ENCODE measurements around the gene NAP1L5. TPM values are rescaled to one million over a fixed set of nuclear protein-coding genes. Genes with fewer than 3 reads are reported as not detected.
A peak's percentile ranks its signal among the peaks of the same experiment; 100 is the strongest.

The NAP1L5 gene, protein sequence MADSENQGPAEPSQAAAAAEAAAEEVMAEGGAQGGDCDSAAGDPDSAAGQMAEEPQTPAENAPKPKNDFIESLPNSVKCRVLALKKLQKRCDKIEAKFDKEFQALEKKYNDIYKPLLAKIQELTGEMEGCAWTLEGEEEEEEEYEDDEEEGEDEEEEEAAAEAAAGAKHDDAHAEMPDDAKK
- 1.8 TPM for total RNA-seq (2021; ENCODE audit: unreplicated experiment)
- polyA plus RNA-seq (2012) = 0.69 and 1.0 TPM in 2 replicates
- Bru-seq, nascent RNA = percentile 46 among the genes with signal in this experiment
- BruChase-seq, experiment 1, labeled RNA remaining after a 6-hour chase = percentile 75 among the genes with signal in this experiment
- percentile 73 among the genes with signal in this experiment for BruChase-seq, experiment 2, labeled RNA remaining after a 2-hour chase
- long read RNA-seq, partial matches to known transcripts = 0 of 1 reads
- long read RNA-seq, other reads (novel, unspliced or antisense) = 0 of 1 reads

DNA sequence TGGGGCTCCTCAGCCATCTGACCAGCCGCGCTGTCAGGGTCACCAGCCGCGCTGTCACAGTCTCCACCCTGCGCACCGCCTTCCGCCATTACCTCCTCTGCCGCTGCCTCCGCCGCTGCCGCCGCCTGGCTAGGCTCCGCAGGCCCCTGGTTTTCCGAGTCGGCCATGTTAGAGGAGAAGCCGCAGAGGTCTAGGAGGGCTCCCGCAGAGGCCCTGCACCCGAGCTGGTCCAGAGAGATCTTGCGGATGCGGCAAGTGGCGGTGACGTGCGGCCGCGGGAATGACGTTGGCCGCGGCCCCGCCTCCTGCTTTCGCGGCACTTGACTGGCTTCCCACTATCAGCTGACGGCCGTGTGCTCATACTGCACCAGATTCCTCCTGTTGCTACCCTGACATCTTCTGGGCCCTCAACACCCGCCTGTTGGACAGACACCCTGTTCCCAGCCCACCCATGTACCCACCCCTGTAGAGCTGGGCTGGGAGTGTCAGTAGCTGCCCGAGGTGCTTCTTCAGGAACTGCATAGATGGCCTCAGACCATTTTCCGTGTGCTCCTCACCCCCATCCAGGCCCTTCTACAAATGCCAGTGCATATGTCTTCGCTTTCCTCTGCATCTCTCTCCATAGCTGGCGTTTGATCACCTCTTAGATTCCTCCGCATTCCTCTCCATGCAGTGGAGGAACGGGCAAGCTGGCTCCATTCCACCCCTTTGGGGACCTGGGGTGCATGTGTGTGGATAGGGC is at the start of gene NAP1L5:
NAP1L5 (minus strand) TSS at position 242 of the 742 bp plus-strand sequence; CDS start at position 167, 75 bp downstream.
- H3K27me3 ChIP-seq (ENCODE audit: insufficient read depth, low read length) = no peaks in the 10 kb centered on the region
- H3K27ac ChIP-seq (ENCODE audit: low read depth, low read length) = no peak within 1 kb of the TSS
- no peaks in the 10 kb centered on the region for H4K20me1 ChIP-seq (ENCODE audit: insufficient read depth)
- peak within 1 kb of the TSS; percentile 85 for H3K4me2 ChIP-seq (ENCODE audit: low read length)
- H3K4me1 ChIP-seq (ENCODE audit: control insufficient read depth in 1 of 2, insufficient read depth in 2 of 2, low read length in 2 of 2) = peaks cover 0 to 5% of the 10 kb centered on the region in 2 experiments; a peak in 1 of 4 replicates
- peak within 1 kb of the TSS; percentile 30 for H2AFZ ChIP-seq (ENCODE audit: low read depth, low read length, poor library complexity, severe bottlenecking)
- H3K9me3 ChIP-seq (ENCODE audit: control insufficient read depth in 1 of 2, insufficient read depth in 1 of 2, low read depth in 1 of 2, low read length in 2 of 2) = no peaks in the 10 kb centered on the region
- H3K4me3 ChIP-seq (replicated peaks in 1 of 2; ENCODE audit: low read depth in 1 of 2, low read length in 2 of 2) = peak within 1 kb of the TSS; percentile 59 to 64
- peak within 1 kb of the TSS; percentile 32 for H3K9ac ChIP-seq (ENCODE audit: low read length)
- TF ChIP-seq ZNF274 (IDR thresholded peaks at IDR 0.05; ENCODE audit: low read depth, low read length) (no peak), POLR2AphosphoS5 (IDR thresholded peaks at IDR 0.05; ENCODE audit: low read depth, low read length) (no peak), SP1 (IDR thresholded peaks at IDR 0.05; ENCODE audit: low read depth) (no peak), RAD21 (IDR thresholded peaks at IDR 0.05; ENCODE audit: low read depth) (no peak), YY1 (IDR thresholded peaks at IDR 0.05; ENCODE audit: extremely low read depth, insufficient replicate concordance, low read depth, low read length) (no peak), EZH2 (IDR thresholded peaks at IDR 0.05) (no peak), SRF (IDR thresholded peaks at IDR 0.05; ENCODE audit: low read depth) (no peak), POLR2A (IDR thresholded peaks at IDR 0.05; ENCODE audit: borderline replicate concordance, extremely low read depth, insufficient read depth, insufficient read length) (no peak), EGR1 (IDR thresholded peaks at IDR 0.05; ENCODE audit: low read depth) (no peak), SIN3A (IDR thresholded peaks at IDR 0.05; ENCODE audit: low read depth) (no peak), FOSL1 (IDR thresholded peaks at IDR 0.05; ENCODE audit: low read depth) (no peak), EZH2phosphoT487 (IDR thresholded peaks at IDR 0.05; ENCODE audit: borderline replicate concordance) (no peak), CEBPB (IDR thresholded peaks at IDR 0.05; ENCODE audit: low read depth) (no peak), JUND (IDR thresholded peaks at IDR 0.05) (no peak), ELF1 (IDR thresholded peaks at IDR 0.05; ENCODE audit: borderline replicate concordance, low read depth) (no peak)
- TF ChIP-seq, protein P1, sequence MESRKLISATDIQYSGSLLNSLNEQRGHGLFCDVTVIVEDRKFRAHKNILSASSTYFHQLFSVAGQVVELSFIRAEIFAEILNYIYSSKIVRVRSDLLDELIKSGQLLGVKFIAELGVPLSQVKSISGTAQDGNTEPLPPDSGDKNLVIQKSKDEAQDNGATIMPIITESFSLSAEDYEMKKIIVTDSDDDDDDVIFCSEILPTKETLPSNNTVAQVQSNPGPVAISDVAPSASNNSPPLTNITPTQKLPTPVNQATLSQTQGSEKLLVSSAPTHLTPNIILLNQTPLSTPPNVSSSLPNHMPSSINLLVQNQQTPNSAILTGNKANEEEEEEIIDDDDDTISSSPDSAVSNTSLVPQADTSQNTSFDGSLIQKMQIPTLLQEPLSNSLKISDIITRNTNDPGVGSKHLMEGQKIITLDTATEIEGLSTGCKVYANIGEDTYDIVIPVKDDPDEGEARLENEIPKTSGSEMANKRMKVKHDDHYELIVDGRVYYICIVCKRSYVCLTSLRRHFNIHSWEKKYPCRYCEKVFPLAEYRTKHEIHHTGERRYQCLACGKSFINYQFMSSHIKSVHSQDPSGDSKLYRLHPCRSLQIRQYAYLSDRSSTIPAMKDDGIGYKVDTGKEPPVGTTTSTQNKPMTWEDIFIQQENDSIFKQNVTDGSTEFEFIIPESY (IDR thresholded peaks at IDR 0.05; ENCODE audit: extremely low read depth, insufficient replicate concordance, low read length) = no peak
- TF ChIP-seq, protein P2, sequence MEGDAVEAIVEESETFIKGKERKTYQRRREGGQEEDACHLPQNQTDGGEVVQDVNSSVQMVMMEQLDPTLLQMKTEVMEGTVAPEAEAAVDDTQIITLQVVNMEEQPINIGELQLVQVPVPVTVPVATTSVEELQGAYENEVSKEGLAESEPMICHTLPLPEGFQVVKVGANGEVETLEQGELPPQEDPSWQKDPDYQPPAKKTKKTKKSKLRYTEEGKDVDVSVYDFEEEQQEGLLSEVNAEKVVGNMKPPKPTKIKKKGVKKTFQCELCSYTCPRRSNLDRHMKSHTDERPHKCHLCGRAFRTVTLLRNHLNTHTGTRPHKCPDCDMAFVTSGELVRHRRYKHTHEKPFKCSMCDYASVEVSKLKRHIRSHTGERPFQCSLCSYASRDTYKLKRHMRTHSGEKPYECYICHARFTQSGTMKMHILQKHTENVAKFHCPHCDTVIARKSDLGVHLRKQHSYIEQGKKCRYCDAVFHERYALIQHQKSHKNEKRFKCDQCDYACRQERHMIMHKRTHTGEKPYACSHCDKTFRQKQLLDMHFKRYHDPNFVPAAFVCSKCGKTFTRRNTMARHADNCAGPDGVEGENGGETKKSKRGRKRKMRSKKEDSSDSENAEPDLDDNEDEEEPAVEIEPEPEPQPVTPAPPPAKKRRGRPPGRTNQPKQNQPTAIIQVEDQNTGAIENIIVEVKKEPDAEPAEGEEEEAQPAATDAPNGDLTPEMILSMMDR (IDR thresholded peaks at IDR 0.05 in 2 of 3, conservative IDR thresholded peaks at IDR 0.05 in 1 of 3; ENCODE audit: borderline replicate concordance in 1 of 3, insufficient read depth in 1 of 3, low read depth in 2 of 3, low read length in 2 of 3) = no peak
- TF ChIP-seq, protein P3, sequence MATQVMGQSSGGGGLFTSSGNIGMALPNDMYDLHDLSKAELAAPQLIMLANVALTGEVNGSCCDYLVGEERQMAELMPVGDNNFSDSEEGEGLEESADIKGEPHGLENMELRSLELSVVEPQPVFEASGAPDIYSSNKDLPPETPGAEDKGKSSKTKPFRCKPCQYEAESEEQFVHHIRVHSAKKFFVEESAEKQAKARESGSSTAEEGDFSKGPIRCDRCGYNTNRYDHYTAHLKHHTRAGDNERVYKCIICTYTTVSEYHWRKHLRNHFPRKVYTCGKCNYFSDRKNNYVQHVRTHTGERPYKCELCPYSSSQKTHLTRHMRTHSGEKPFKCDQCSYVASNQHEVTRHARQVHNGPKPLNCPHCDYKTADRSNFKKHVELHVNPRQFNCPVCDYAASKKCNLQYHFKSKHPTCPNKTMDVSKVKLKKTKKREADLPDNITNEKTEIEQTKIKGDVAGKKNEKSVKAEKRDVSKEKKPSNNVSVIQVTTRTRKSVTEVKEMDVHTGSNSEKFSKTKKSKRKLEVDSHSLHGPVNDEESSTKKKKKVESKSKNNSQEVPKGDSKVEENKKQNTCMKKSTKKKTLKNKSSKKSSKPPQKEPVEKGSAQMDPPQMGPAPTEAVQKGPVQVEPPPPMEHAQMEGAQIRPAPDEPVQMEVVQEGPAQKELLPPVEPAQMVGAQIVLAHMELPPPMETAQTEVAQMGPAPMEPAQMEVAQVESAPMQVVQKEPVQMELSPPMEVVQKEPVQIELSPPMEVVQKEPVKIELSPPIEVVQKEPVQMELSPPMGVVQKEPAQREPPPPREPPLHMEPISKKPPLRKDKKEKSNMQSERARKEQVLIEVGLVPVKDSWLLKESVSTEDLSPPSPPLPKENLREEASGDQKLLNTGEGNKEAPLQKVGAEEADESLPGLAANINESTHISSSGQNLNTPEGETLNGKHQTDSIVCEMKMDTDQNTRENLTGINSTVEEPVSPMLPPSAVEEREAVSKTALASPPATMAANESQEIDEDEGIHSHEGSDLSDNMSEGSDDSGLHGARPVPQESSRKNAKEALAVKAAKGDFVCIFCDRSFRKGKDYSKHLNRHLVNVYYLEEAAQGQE (IDR thresholded peaks at IDR 0.05; ENCODE audit: low read depth) = no peak
- RAD21 ChIA-PET (ENCODE audit: low non-redundant PET in 1 of 2, low total read pairs in 2 of 2, uncharacterized antibody in 2 of 2, unreplicated experiment in 2 of 2) = no interaction called here
- no peaks in the 10 kb centered on the region for H3K9me2 ChIP-seq (ENCODE audit: insufficient read depth)
- CTCF ChIA-PET = interaction anchor here (1.6 to 1.7 kb wide), 2 partner anchors 25 to 158 kb away, joined by 3 to 5 read pairs; no protein-coding TSS in a partner anchor
- no peaks in the 10 kb centered on the region for H3K36me3 ChIP-seq (ENCODE audit: control insufficient read depth in 1 of 2, insufficient read depth in 2 of 2, low read length in 2 of 2)
- intact Hi-C loops (cut with micrococcal nuclease) = no loop called here
- peak; percentile 90 for ATAC-seq
- H3K79me2 ChIP-seq (ENCODE audit: insufficient read depth, low read length) = no peaks in the 10 kb centered on the region
- BruUV-seq (replicated peaks) = no TSS peak
- POLR2A ChIA-PET = no interaction called here
- DNase-seq (ENCODE audit: low read depth, low spot score) = peak; percentile 13

Data from HCT116 (cell line).